ENCODE results near the gene GPATCH2.

GPATCH2 gene

GRCh38 chr1:217650674-217651073 lies 19.8 kb upstream of the GPATCH2 start:
- TF ChIP-seq CTCF (IDR thresholded peaks at IDR 0.05; ENCODE audit: extremely low read depth, missing control alignments), result no peak
- DNase-seq (ENCODE audit: low spot score), result no peak

GRCh38 chr1:217647791-217648190 lies 16.9 kb upstream of the GPATCH2 start:
- DNase-seq (ENCODE audit: low spot score), result no peak
- no peak for TF ChIP-seq CTCF (IDR thresholded peaks at IDR 0.05; ENCODE audit: extremely low read depth, missing control alignments)

GRCh38 chr1:217642455-217642854 lies 11.6 kb upstream of the GPATCH2 start:
- TF ChIP-seq CTCF (IDR thresholded peaks at IDR 0.05; ENCODE audit: extremely low read depth, missing control alignments), result no peak
- DNase-seq (ENCODE audit: low spot score), result no peak

GRCh38 chr1:217627431-217627830 lies 3.5 kb downstream of the GPATCH2 start:
- DNase-seq (ENCODE audit: low spot score), result no peak
- TF ChIP-seq CTCF (IDR thresholded peaks at IDR 0.05; ENCODE audit: extremely low read depth, missing control alignments), result no peak

- no peak for TF ChIP-seq CTCF (IDR thresholded peaks at IDR 0.05; ENCODE audit: extremely low read depth, missing control alignments)
- no peak for DNase-seq (ENCODE audit: low spot score)
Measured at GRCh38 chr1:217626321-217626720, 4.6 kb downstream of the GPATCH2 start.

GRCh38 chr1:217622042-217622441 lies 8.8 kb downstream of the GPATCH2 start:
- no peak for TF ChIP-seq CTCF (IDR thresholded peaks at IDR 0.05; ENCODE audit: extremely low read depth, missing control alignments)
- no peak for DNase-seq (ENCODE audit: low spot score)

GRCh38 chr1:217620814-217621213 lies 10.1 kb downstream of the GPATCH2 start:
- DNase-seq (ENCODE audit: low spot score), result peak; percentile 71
- TF ChIP-seq CTCF (IDR thresholded peaks at IDR 0.05; ENCODE audit: extremely low read depth, missing control alignments), result no peak
